Keratinocyte (primary cell): ENCODE results near the gene ZNF260. TPM values are rescaled to one million over a fixed set of nuclear protein-coding genes. Genes with fewer than 3 reads are reported as not detected.

Experiments used
- DNase-seq: peaks from one replicate; pipeline ENCODE4 v3.0.0-alpha.2; 2011; ENCODE audit warnings: low read depth, missing footprints, low spot score
- FAIRE-seq: peaks from 2 replicates; lab custom pipeline; 2011; peaks lifted over from hg19 to GRCh38; lab: Jason Lieb, UNC
- H2AFZ ChIP-seq: 2 replicates; pipeline ENCODE4 v1.6.0; 2012; ENCODE audit warnings: low read length, control low read depth, inconsistent platforms; ENCODE audit not compliant: control insufficient read depth
- H3K27ac ChIP-seq: 2 replicates; pipeline ENCODE4 v1.5.1; 2011; ENCODE audit warnings: low read length; ENCODE audit not compliant: control insufficient read depth, insufficient read depth
- H3K27me3 ChIP-seq: 3 replicates; pipeline ENCODE4 v1.6.0; 2011; ENCODE audit warnings: low read length; ENCODE audit not compliant: control insufficient read depth, insufficient read depth; ENCODE audit errors: extremely low read depth
- H3K36me3 ChIP-seq, 2 experiments: 2 replicates in 1 of 2; 3 replicates in 1 of 2; pipeline ENCODE4 v1.5.1; 2011; ENCODE audit warnings: low read length in 2 of 2, mild to moderate bottlenecking in 1 of 2; ENCODE audit not compliant: control insufficient read depth in 2 of 2, insufficient read depth in 2 of 2; ENCODE audit errors: extremely low read depth in 1 of 2
- H3K4me1 ChIP-seq: 3 replicates; pipeline ENCODE4 v1.5.1; 2011; ENCODE audit warnings: low read length; ENCODE audit not compliant: control insufficient read depth, insufficient read depth; ENCODE audit errors: extremely low read depth
- H3K4me2 ChIP-seq: 3 replicates; pipeline ENCODE4 v1.6.0; 2011; ENCODE audit warnings: low read depth, low read length; ENCODE audit not compliant: control insufficient read depth, insufficient read depth; ENCODE audit errors: extremely low read depth
- H3K4me3 ChIP-seq, 3 experiments: fragments of 200-600 bp in 1 of 3; sonication (generic) in 1 of 3; 2 replicates in 2 of 3; 3 replicates in 1 of 3; pipeline ENCODE4 v1.5.1; 2011 to 2016; ENCODE audit warnings: low read length in 3 of 3, mild to moderate bottlenecking in 3 of 3, control low read depth in 2 of 3, inconsistent platforms in 1 of 3, low read depth in 1 of 3, mixed read lengths in 1 of 3, mixed run types in 1 of 3, moderate library complexity in 1 of 3; ENCODE audit not compliant: control insufficient read depth in 2 of 3, insufficient read depth in 2 of 3; ENCODE audit errors: extremely low read depth in 1 of 3
- H3K79me2 ChIP-seq: 2 replicates; pipeline ENCODE4 v1.6.0; 2012; ENCODE audit warnings: low read length; ENCODE audit not compliant: control insufficient read depth, insufficient read depth
- H3K9ac ChIP-seq: 3 replicates; pipeline ENCODE4 v1.6.0; 2011; ENCODE audit warnings: low read length; ENCODE audit not compliant: control insufficient read depth, insufficient read depth; ENCODE audit errors: extremely low read depth
- H3K9me1 ChIP-seq: 3 replicates; pipeline ENCODE4 v1.6.0; 2011; ENCODE audit warnings: low read length; ENCODE audit not compliant: control insufficient read depth, insufficient read depth; ENCODE audit errors: extremely low read depth
- H3K9me3 ChIP-seq: 2 replicates; pipeline ENCODE4 v1.5.1; 2012; ENCODE audit warnings: low read depth, low read length; ENCODE audit not compliant: control insufficient read depth
- H4K20me1 ChIP-seq: 3 replicates; pipeline ENCODE4 v1.6.0; 2011; ENCODE audit warnings: low read length; ENCODE audit not compliant: control insufficient read depth, insufficient read depth; ENCODE audit errors: extremely low read depth
- CTCF ChIP-seq, 3 experiments: IDR thresholded peaks in 1 of 3; conservative IDR thresholded peaks in 1 of 3; optimal IDR thresholded peaks in 1 of 3; 2 replicates in 2 of 3; 3 replicates in 1 of 3; pipeline versions ENCODE3 to v1.5.1; 2011; ENCODE audit warnings: low read length in 3 of 3, mild to moderate bottlenecking in 3 of 3, moderate library complexity in 2 of 3, control low read depth in 1 of 3, inconsistent platforms in 1 of 3; ENCODE audit not compliant: insufficient read depth in 2 of 3; ENCODE audit errors: extremely low read depth in 1 of 3
- EZH2 ChIP-seq: IDR thresholded peaks from one replicate; pipeline ENCODE4 v1.6.1; 2012; ENCODE audit warnings: inconsistent platforms, mild to moderate bottlenecking, low read length, moderate library complexity
- dilution Hi-C: fragments of 300-500 bp; cut with MboI; formaldehyde crosslinking; loops from one replicate; pipeline ENCODE4 v1.7.0; 2020; ENCODE audit warnings: low sequenced_read_pairs; ENCODE audit not compliant: extremely low pct_ligation_motif_present
- polyA plus RNA-seq, 5 experiments: library from polyadenylated mRNA; depleted of rRNA in 3 of 5; stranded (reverse) in 3 of 5; stranded (forward) in 1 of 5; unstranded in 1 of 5; fragments of >200 nt; gene quantifications; 1 replicate in 1 of 5; 2 replicates in 3 of 5; 3 replicates in 1 of 5; pipeline versions ENCODE4 v1.2.1 to v1.2.3, GENCODE V29; 2011 to 2012; ENCODE audit warnings: missing spikeins in 2 of 5, low read depth in 1 of 5, low replicate concordance in 1 of 5

ZNF260 gene
- polyA plus RNA-seq, 1 donor (not counting 4 experiments of a cell fraction or from before 2014, with no cell fraction given): 11.3 TPM

GRCh38 chr19:36564391-36564790 lies 36.3 kb upstream of the ZNF260 start:
- dilution Hi-C loops: no loop called here
- peaks cover 9% of the 10 kb centered on the region for H3K9me3 ChIP-seq
- no peak overlapping the region for H3K4me3 ChIP-seq
- peaks cover 0 to 2% of the 10 kb centered on the region in 2 experiments for H3K36me3 ChIP-seq
- FAIRE-seq (no peak), DNase-seq (no peak)
- peaks cover 52% of the 10 kb centered on the region for H3K79me2 ChIP-seq
- no peaks in the 10 kb centered on the region for H3K9me1 ChIP-seq
- no peaks in the 10 kb centered on the region for H3K27me3 ChIP-seq
- TF ChIP-seq EZH2 (no peak), CTCF (optimal IDR thresholded peaks at IDR 0.05 in 1 of 3, IDR thresholded peaks at IDR 0.05 in 1 of 3, conservative IDR thresholded peaks at IDR 0.05 in 1 of 3; ENCODE audit: extremely low read depth in 1 of 3, insufficient read depth in 2 of 3, low read length in 3 of 3) (no peak)
- no peak overlapping the region for H3K9ac ChIP-seq
- no peak overlapping the region for H2AFZ ChIP-seq
- H4K20me1 ChIP-seq: no peaks in the 10 kb centered on the region
- no peak overlapping the region for H3K4me2 ChIP-seq
- no peaks in the 10 kb centered on the region for H3K4me1 ChIP-seq
- H3K27ac ChIP-seq: no peak overlapping the region

DNA sequence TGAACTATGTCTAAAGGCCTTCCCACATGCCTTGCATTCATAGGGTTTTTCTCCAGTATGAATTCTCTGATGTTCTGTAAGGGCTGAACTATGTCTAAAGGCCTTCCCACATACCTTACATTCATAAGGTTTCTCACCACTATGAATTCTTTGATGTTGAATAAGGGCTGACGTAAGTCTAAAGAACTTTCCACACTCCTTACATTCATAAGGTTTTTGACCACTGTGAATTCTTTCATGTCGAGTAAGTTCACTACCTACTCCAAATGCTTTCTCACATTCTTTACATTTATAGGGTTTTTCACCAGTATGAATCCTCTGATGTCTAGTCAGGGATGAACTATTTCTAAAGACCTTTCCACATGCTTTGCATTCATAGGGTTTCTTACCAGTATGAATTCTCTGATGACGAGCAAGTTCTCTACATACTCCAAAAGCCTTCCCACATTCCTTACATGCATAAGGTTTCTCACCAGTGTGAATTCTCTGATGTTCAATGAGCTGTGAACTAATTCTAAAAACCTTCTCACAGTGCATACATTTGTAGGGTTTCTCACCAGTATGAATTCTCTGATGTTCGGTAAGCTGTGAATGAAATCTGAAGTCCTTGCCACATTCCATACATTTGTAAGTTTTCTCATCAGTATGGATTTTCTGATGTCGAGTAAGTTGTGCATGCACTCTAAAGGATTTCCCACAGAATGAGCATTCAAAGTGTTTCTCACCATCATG lies 19.1 kb upstream of the ZNF260 start:
- TF ChIP-seq EZH2: no peak
- TF ChIP-seq CTCF (optimal IDR thresholded peaks at IDR 0.05 in 1 of 3, IDR thresholded peaks at IDR 0.05 in 1 of 3, conservative IDR thresholded peaks at IDR 0.05 in 1 of 3; ENCODE audit: extremely low read depth in 1 of 3, insufficient read depth in 2 of 3, low read length in 3 of 3): no peak
- no peak for FAIRE-seq
- Histone ChIP-seq H3K4me3 (no peak overlapping the region), H3K4me1 (no peaks in the 10 kb centered on the region), H3K9me1 (no peaks in the 10 kb centered on the region), H3K27me3 (no peaks in the 10 kb centered on the region), H2AFZ (no peak overlapping the region), H3K4me2 (no peak overlapping the region), H4K20me1 (no peaks in the 10 kb centered on the region), H3K9me3 (peaks cover 56% of the 10 kb centered on the region), H3K27ac (no peak overlapping the region), H3K36me3 (peaks cover 17 to 28% of the 10 kb centered on the region in 2 experiments), H3K9ac (no peak overlapping the region), H3K79me2 (no peaks in the 10 kb centered on the region)
- dilution Hi-C loops: no loop called here
- DNase-seq: no peak
